SK-MEL-5 (cell line): ENCODE measurements around the gene ARFRP1. TPM values are rescaled to one million over a fixed set of nuclear protein-coding genes. Genes with fewer than 3 reads are reported as not detected.

ENCODE experiments used
- DNase-seq: peaks from one replicate; pipeline ENCODE4 v3.0.0-alpha.2; 2016; ENCODE audit warnings: low read depth, low spot score
- in situ Hi-C: cut with HindIII; loops from 2 replicates; pipeline ENCODE4 v1.10.0; 2016; ENCODE audit warnings: low sequenced_read_pairs, high pct_unique_total_duplicates, low pct_unique_long_range_greater_than_20kb
- total RNA-seq: library from RNA; depleted of rRNA; stranded (reverse); fragments of >200 nt; shearing (Covaris generic); gene quantifications from 2 replicates; pipeline ENCODE4 v1.2.3, GENCODE V29; 2014

Gene ARFRP1
- total RNA-seq, 1 experiment from 2014 or later = 25.5 TPM

DNA sequence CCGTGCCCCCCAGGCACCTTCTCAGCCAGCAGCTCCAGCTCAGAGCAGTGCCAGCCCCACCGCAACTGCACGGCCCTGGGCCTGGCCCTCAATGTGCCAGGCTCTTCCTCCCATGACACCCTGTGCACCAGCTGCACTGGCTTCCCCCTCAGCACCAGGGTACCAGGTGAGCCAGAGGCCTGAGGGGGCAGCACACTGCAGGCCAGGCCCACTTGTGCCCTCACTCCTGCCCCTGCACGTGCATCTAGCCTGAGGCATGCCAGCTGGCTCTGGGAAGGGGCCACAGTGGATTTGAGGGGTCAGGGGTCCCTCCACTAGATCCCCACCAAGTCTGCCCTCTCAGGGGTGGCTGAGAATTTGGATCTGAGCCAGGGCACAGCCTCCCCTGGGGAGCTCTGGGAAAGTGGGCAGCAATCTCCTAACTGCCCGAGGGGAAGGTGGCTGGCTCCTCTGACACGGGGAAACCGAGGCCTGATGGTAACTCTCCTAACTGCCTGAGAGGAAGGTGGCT lies 10.4 kb downstream of the ARFRP1 start:
- in situ Hi-C loops = no loop called here
- DNase-seq = no peak

DNA sequence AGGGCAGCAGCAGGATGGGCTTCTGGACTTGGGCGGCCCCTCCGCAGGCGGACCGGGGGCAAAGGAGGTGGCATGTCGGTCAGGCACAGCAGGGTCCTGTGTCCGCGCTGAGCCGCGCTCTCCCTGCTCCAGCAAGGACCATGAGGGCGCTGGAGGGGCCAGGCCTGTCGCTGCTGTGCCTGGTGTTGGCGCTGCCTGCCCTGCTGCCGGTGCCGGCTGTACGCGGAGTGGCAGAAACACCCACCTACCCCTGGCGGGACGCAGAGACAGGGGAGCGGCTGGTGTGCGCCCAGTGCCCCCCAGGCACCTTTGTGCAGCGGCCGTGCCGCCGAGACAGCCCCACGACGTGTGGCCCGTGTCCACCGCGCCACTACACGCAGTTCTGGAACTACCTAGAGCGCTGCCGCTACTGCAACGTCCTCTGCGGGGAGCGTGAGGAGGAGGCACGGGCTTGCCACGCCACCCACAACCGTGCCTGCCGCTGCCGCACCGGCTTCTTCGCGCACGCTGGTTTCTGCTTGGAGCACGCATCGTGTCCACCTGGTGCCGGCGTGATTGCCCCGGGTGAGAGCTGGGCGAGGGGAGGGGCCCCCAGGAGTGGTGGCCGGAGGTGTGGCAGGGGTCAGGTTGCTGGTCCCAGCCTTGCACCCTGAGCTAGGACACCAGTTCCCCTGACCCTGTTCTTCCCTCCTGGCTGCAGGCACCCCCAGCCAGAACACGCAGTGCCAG lies 11.0 kb downstream of the ARFRP1 start, which contains the start of gene TNFRSF6B:
Gene TNFRSF6B, plus strand, starts transcription at position 25 of the 729 bp plus-strand sequence. Its CDS starts 116 bp downstream, at position 141.
- in situ Hi-C loops = no loop called here
- DNase-seq = no peak

DNA sequence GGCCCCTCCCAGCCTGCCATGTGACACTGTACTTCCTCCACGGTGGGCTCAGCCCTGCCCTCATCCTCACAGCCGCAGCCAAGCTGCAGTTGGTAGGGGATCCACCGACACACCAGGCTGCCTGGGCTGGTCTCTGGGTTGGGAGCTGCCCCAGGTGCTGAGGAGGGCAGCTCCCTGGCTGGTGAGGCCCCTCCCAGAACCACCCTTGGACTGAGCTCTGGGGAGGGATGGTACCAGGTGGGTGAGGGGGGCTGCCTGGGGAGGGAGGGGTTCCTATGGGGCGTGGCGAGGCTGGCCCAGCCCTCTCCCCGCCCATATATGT lies 11.5 kb downstream of the ARFRP1 start:
- in situ Hi-C loops = no loop called here
- DNase-seq = no peak

DNA sequence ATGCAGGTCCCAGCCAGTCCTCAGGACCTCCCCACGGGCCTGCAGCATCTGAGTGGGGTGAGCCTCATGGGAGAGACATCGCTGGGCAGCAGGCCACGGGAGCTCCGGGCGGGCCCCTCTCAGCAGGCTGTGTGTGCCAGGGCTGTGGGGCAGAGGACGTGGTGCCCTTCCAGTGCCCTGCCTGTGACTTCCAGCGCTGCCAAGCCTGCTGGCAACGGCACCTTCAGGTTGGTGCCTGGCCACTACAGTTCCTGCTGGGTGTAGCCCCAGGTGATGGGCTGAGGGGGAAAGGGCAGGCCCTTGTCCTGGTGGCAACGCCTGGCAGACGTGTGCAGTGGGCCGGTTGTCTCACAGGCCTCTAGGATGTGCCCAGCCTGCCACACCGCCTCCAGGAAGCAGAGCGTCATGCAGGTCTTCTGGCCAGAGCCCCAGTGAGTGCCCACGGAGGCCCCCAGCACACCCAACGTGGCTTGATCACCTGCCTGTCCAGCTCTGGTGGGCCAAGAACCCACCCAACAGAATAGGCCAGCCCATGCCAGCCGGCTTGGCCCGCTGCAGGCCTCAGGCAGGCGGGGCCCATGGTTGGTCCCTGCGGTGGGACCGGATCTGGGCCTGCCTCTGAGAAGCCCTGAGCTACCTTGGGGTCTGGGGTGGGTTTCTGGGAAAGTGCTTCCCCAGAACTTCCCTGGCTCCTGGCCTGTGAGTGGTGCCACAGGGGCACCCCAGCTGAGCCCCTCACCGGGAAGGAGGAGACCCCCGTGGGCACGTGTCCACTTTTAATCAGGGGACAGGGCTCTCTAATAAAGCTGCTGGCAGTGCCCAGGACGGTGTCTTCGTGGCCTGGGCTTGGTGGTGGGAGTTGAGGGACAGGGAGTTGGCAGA lies 12.1 kb downstream of the ARFRP1 start:
- in situ Hi-C loops = no loop called here
- DNase-seq = no peak

DNA sequence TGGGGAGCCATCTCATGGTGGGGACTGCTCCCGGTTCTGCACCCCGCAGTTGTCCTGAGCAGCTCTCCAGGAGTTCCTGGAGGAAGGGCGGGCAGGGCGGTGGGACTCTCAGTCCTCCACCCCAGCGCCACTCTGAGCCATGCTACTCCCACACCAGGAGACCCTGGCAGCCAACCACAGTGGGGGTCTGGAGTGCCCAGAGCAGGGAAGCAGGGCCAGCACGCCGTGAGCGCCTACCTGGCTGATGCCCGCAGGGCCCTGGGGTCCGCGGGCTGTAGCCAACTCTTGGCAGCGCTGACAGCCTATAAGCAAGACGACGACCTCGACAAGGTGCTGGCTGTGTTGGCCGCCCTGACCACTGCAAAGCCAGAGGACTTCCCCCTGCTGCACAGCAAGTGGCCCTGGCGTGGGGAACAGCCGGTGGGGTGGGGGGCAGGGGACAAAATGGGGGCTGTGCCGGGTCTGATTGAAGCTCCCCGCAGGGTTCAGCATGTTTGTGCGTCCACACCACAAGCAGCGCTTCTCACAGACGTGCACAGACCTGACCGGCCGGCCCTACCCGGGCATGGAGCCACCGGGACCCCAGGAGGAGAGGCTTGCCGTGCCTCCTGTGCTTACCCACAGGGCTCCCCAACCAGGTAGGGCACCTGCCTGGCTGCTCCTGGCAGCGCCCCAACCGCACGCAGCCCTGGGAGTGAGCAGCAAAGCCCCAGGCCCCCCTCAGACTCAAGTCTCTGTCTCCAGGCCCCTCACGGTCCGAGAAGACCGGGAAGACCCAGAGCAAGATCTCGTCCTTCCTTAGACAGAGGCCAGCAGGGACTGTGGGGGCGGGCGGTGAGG lies 13.0 kb downstream of the ARFRP1 start:
- in situ Hi-C loops = no loop called here
- DNase-seq = no peak

DNA sequence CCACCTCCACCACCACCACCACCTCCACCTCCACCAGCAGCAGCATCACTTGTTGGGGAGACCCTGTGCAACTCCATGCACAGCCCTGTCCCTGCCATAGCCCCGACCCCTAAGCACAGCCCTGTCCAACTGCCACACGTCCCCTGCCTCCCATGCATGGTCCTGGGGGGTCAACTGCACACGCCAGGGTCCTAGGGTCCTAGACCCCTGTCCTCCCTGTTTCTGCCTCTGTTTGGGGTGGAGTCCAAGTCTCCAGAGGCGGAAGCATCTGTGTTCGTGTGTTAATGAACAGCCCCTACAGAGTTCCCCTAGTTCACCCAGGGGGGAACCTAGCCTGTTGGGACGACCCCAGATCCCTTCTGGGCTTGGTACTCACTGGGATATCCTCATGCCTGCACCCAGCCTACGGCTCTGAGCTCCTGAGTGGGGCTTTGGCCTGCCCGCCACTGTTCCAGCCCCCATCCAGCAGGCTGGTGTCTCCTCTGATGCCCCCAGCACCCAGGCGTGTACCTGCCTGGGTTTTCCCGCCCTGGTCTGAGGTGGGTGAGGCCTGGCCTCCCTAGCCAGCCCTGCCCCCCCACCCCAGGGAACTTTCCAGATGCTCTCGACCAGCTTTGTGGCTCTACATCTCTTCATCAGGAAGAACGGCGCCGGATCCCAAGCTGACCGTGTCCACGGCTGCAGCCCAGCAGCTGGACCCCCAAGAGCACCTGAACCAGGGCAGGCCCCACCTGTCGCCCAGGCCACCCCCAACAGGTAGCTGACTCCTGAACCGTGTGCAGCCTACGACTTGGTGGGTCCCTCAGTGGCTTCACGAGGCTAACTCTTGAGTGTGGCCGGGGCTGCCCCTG lies 13.8 kb downstream of the ARFRP1 start:
- in situ Hi-C loops = no loop called here
- no peak for DNase-seq

DNA sequence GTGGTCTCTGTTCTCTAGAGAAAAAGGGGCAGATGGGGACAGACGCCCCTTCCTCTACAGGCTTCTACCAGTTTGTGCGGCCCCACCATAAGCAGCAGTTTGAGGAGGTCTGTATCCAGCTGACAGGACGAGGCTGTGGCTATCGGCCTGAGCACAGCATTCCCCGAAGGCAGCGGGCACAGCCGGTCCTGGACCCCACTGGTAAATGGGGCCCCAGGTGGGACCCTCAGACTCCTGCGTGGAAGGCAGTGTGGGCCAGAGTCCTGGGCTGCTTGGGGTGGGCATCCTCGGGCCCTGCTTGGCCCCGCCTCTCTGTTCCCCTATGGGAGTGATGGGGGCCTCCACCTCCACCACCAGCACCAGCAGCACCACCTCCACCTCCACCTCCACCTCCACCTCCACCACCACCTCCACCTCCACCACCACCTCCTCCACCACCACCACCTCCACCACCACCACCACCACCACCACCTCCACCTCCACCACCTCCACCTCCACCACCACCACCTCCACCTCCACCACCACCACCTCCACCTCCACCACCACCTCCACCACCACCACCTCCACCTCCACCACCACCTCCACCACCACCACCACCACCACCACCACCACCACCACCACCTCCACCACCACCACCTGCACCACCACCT lies 14.6 kb downstream of the ARFRP1 start:
- in situ Hi-C loops = no loop called here
- DNase-seq = no peak

DNA sequence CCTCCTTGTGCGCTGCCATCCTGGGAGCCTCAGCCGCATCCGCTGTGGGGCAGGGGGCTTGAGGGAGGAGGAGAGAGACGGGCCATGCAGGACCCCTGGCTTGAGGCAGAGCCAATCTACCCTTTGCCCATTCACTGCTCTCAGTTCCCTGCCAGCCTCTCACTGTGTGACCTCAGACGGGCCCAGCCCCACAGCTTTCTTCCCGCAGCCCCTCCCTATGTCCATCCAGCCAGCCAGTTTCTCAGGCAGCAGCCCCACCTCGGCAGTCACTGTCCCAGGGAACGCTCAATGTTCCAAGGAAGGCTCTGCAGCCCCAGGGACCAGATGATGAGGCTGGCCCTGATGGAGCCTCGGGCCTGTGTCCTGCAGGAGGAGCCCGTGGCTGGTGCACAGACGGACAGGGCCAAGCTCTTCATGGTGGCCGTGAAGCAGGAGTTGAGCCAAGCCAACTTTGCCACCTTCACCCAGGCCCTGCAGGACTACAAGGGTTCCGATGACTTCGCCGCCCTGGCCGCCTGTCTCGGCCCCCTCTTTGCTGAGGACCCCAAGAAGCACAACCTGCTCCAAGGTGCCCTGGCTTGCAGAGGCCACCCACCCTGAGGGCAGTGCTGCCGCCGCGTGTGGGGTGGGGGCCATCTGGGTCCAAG lies 15.2 kb downstream of the ARFRP1 start:
- in situ Hi-C loops = no loop called here
- DNase-seq = peak; percentile 34

DNA sequence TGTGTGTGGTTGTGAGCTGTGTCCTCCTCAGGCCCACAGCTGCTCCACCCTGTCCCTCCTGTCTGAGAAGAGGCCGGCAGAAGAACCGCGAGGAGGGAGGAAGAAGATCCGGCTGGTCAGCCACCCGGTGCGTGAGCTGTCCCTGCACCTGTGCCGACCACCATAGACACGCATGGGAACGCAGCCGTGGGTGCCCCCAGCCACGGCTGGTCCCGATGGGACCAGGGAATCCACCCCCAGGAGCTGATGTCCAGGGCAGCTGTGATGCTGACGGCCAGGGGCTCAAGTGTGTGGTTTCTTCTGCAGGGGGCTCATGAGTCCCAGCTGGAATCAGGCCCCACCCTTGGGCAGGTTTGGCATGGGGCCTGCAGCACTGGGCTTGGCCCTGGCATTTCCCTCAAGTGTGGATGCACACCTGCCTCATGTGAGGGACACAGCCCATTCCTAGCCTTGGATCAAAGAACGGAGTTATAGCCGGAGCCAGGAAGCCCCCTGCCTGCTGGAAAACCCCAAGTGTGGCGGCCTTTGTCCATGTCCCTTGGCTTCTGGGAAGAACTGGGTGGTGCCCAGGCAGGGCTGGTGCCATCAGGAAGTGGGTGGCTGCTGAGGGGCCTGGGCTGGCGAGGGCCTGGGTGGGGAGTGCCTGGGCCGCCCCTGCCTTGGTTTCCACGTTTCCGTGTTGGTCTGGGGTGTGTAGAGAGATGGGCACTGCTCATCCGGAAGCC lies 15.9 kb downstream of the ARFRP1 start:
- in situ Hi-C loops = no loop called here
- no peak for DNase-seq

DNA sequence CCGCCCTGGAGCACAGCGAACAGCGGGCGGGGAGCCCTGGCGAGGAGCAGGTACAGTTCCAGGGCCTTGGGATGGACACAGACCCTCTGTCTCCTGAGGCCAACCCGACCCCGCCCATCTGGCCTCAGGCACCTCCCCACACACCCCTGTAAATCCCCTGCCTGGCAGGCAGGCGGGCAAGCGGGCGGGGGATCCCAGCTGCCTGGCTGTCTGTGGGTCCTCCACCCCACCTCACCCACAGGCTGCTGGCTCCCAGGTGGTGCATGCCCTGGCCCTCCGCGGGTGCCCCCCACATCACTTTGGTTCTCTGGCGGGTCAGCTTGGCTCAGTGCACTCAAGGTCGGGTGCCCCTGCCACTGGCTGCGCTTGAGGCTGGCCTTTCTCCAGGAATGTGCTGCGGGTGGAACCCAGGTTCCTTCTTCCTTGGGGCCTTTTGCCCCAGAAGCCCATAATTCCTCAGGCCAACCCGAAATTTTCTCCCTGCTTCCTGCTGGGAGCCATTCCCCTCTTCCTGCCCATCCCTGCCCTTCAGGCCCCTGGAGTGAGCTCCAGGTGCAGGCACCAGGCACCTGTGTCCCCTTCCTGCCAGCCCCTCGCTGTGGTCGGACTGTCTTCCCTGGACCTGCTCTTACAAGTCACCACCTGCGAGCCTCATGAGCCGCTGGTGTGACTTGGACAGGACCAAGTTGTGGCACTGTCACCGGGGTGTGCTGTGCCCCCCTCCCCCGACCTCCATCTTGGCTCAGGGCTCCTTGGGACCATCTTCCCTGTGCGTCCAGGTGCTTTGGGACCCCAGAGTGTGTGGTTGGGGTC lies 16.7 kb downstream of the ARFRP1 start:
- in situ Hi-C loops = no loop called here

DNA sequence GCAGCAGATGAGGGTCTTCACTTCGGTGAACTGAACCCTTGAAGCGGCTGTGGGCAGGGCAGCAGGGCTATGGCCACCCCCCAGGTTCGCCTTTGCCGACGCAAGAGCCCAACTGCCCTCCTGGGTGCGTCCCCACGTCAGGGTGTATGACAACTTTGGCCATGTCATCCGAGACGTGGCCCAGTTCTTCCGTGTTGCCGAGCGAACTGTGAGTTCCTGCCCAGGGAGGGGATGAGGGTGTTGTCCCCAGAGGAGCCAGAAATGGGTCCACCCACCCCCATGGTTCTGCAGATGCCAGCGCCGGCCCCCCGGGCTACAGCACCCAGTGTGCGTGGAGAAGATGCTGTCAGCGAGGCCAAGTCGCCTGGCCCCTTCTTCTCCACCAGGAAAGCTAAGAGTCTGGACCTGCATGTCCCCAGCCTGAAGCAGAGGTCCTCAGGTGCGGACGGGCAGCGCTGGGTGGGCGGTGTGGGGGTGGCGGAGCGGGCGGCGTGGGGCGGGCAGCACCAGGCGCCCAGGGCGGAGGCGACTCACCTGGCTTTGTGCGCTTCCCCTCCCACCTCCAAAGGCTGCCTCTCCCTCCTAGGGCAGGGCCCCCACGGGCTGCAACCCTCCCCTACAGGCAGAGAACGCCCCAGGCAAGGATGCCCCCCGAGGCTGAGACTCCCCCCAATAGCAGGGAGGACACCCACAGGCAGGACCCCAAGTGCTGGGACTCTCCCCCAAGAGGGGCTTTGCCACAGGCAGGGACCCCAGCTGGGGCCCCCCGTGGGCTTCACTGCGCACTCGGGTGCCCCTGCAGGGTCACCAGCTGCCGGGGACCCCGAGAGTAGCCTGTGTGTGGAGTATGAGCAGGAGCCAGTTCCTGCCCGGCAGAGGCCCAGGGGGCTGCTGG lies 17.5 kb downstream of the ARFRP1 start:
- in situ Hi-C loops = no loop called here
- no peak for DNase-seq

More for the DNA sequence above, 16.7 kb downstream of the ARFRP1 start:
- DNase-seq = no peak

DNA sequence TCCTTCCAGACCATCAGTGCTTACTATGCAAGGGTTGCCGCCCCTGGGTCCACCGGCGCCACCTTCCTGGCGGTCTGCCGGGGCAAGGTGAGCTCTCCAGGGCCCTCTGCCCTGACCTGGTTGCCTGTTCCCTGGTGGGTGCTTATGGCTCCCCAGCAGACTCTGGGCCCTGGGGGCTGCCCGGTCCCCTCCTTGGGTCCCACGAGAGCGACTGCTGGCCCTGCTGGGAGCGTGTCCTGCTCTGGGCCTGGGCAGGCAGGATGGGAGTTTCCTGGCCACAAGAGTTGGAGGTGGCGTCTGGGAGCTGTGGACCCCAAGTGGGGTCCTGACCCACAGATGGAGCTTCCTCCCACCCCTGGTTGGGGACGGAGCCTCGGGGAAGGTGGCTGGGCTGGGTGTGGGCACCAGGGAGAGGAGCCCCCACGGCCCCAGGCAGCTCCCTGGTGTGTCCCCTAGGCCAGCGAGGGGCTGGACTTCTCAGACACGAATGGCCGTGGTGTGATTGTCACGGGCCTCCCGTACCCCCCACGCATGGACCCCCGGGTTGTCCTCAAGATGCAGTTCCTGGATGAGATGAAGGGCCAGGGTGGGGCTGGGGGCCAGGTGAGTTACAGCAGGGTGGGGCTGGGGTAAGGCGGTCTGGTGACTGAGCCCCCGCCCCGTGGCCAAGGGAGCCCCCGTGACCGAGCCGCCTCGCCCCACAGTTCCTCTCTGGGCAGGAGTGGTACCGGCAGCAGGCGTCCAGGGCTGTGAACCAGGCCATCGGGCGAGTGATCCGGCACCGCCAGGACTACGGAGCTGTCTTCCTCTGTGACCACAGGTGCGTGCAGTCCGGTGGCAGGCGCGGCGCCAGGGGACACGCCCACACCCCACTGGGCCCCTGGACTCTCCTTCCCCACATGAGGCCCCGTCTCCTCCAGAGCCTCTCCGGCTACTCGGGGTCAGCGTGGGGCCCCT lies 18.5 kb downstream of the ARFRP1 start:
- in situ Hi-C loops = no loop called here
- DNase-seq = no peak
